ENCODE results near the gene UBE4B. TPM values are rescaled to one million over a fixed set of nuclear protein-coding genes. Genes with fewer than 3 reads are reported as not detected.

UBE4B gene
- total and polyA plus RNA-seq, 9 of the 15 experiments (the other 6 are each of a cell fraction or from before 2014, with no cell fraction given), result 11.7 to 73.7 (median 40.1) TPM

DNA sequence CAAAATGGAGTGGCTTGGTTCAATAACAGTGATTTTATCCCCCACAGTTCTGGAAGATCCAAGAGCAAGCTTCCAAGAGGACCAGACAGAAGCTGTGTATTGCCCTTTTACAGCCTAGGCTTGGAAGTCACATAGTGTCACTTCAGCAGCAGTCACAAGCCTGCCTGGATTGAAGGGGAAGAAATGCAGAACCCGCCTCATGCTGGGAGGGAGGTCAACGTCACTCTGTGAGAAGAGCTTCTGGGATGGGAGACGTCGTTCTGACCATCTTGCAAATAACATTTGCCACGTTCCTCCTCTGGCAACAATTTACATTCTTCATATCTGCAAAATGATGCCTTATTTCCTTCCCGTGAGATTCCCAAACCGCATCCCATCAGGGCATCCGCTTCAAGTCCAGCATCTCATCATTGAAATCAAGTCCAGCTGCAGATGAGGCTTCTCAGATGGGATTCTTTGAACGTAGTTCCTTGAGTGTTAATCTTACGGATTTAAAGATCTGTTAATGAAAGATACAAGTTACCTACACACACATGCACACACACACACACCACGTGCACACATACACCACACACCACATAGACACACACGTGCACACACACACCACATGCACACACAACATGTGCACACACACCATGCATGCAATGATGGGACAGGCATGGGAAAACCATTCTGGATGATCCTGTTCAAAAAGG lies 153.7 kb downstream of the UBE4B start:
- intact Hi-C loops (cut with micrococcal nuclease), result no loop called here
- H3K9me3 ChIP-seq (replicated peaks; ENCODE audit: control insufficient read depth, insufficient read depth, low read depth, low read length), result no peaks in the 10 kb centered on the region
- no peaks in the 10 kb centered on the region for H4K20me1 ChIP-seq (replicated peaks; ENCODE audit: control insufficient read depth, insufficient read depth, low read length)
- in situ Hi-C loops (cut with MboI), result no loop called here
- no TSS peak for BruUV-seq (replicated peaks)
- no peaks in the 10 kb centered on the region; the same call in 2 of the 3 replicates for H3K36me3 ChIP-seq (ENCODE audit: control insufficient read depth, insufficient read depth, low read length)
- no peak overlapping the region for H3K27ac ChIP-seq (ENCODE audit: extremely low read depth, low read depth, low read length)
- no peak for ATAC-seq
- no peak for DNase-seq (ENCODE audit: extremely low read depth in 1 of 4, low spot score in 3 of 4)
- H3K4me2 ChIP-seq (ENCODE audit: insufficient read depth, low read length), result no peak overlapping the region
- no peak overlapping the region for H2AFZ ChIP-seq (ENCODE audit: low read depth, low read length)
- ChIA-PET CTCF (ENCODE audit: low intra/inter-chr PET ratio) (no interaction called here), POLR2A (no interaction called here)
- no peaks in the 10 kb centered on the region for H3K4me1 ChIP-seq (replicated peaks in 1 of 2; ENCODE audit: control insufficient read depth in 2 of 2, insufficient read depth in 2 of 2, low read length in 2 of 2)
- no peak overlapping the region for H3K4me3 ChIP-seq
- TF ChIP-seq MAX (CRISPR knock-in tag; IDR thresholded peaks at IDR 0.05) (peak; percentile 41; the same call in 1 of the 2 replicates), PRMT5 (CRISPR knock-in tag; IDR thresholded peaks at IDR 0.05) (no peak)
- TF ChIP-seq, protein P1, sequence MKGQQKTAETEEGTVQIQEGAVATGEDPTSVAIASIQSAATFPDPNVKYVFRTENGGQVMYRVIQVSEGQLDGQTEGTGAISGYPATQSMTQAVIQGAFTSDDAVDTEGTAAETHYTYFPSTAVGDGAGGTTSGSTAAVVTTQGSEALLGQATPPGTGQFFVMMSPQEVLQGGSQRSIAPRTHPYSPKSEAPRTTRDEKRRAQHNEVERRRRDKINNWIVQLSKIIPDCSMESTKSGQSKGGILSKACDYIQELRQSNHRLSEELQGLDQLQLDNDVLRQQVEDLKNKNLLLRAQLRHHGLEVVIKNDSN (CRISPR knock-in tag; IDR thresholded peaks at IDR 0.05), result 0 out of 2 replicates have a peak, but pooled peaks have one; percentile 29
- no peaks in the 10 kb centered on the region for H3K9me1 ChIP-seq (ENCODE audit: control insufficient read depth, insufficient read depth, low read length)
- no peak for FAIRE-seq
- 43% methylated on average over 12 of the region's 12 CpGs for WGBS (ENCODE audit: insufficient coverage, low coverage, missing lambda C conversion rate)
- H3K79me2 ChIP-seq (ENCODE audit: control insufficient read depth, insufficient read depth, low read length), result no peaks in the 10 kb centered on the region
- 0 out of 5 replicates have a peak, but pooled peaks cover 0 to 3% of the 10 kb centered on the region in 2 experiments for H3K27me3 ChIP-seq (ENCODE audit: control insufficient read depth in 2 of 2, insufficient read depth in 2 of 2, low read length in 2 of 2)
- no peak overlapping the region for H3K9ac ChIP-seq (ENCODE audit: insufficient read depth in 1 of 2, low read depth in 2 of 2, low read length in 2 of 2)

GRCh38 chr1:10187026-10187334 lies 154.2 kb downstream of the UBE4B start:
- Histone ChIP-seq H3K27ac (ENCODE audit: extremely low read depth, low read depth, low read length) (no peak overlapping the region), H3K9me1 (ENCODE audit: control insufficient read depth, insufficient read depth, low read length) (no peaks in the 10 kb centered on the region), H3K9me3 (replicated peaks; ENCODE audit: control insufficient read depth, insufficient read depth, low read depth, low read length) (no peaks in the 10 kb centered on the region), H3K9ac (ENCODE audit: insufficient read depth in 1 of 2, low read depth in 2 of 2, low read length in 2 of 2) (no peak overlapping the region), H3K27me3 (ENCODE audit: control insufficient read depth in 2 of 2, insufficient read depth in 2 of 2, low read length in 2 of 2) (0 out of 5 replicates have a peak, but pooled peaks cover 0 to 5% of the 10 kb centered on the region in 2 experiments), H2AFZ (ENCODE audit: low read depth, low read length) (no peak overlapping the region), H3K36me3 (ENCODE audit: control insufficient read depth, insufficient read depth, low read length) (no peaks in the 10 kb centered on the region), H3K4me2 (ENCODE audit: insufficient read depth, low read length) (no peak overlapping the region), H3K4me3 (no peak overlapping the region), H3K4me1 (replicated peaks in 1 of 2; ENCODE audit: control insufficient read depth in 2 of 2, insufficient read depth in 2 of 2, low read length in 2 of 2) (no peaks in the 10 kb centered on the region), H3K79me2 (ENCODE audit: control insufficient read depth, insufficient read depth, low read length) (no peaks in the 10 kb centered on the region), H4K20me1 (replicated peaks; ENCODE audit: control insufficient read depth, insufficient read depth, low read length) (no peaks in the 10 kb centered on the region)
- POLR2A ChIA-PET, result interaction anchor here (0.6 kb wide), 1 partner anchor 259 kb away, joined by 3 read pairs; no protein-coding TSS in a partner anchor
- no peak for DNase-seq (ENCODE audit: extremely low read depth in 1 of 4, low spot score in 3 of 4)
- 79% methylated on average over 4 of the region's 4 CpGs for WGBS (ENCODE audit: insufficient coverage, low coverage, missing lambda C conversion rate)
- intact Hi-C loops (cut with micrococcal nuclease) (no loop called here), in situ Hi-C loops (cut with MboI) (no loop called here)
- no TSS peak for BruUV-seq (replicated peaks)
- FAIRE-seq, result no peak
- ATAC-seq, result no peak
- CTCF ChIA-PET (ENCODE audit: low intra/inter-chr PET ratio), result no interaction called here
- TF ChIP-seq, protein P2, sequence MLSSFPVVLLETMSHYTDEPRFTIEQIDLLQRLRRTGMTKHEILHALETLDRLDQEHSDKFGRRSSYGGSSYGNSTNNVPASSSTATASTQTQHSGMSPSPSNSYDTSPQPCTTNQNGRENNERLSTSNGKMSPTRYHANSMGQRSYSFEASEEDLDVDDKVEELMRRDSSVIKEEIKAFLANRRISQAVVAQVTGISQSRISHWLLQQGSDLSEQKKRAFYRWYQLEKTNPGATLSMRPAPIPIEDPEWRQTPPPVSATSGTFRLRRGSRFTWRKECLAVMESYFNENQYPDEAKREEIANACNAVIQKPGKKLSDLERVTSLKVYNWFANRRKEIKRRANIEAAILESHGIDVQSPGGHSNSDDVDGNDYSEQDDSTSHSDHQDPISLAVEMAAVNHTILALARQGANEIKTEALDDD (IDR thresholded peaks at IDR 0.05), result no peak
- TF ChIP-seq, protein P3, sequence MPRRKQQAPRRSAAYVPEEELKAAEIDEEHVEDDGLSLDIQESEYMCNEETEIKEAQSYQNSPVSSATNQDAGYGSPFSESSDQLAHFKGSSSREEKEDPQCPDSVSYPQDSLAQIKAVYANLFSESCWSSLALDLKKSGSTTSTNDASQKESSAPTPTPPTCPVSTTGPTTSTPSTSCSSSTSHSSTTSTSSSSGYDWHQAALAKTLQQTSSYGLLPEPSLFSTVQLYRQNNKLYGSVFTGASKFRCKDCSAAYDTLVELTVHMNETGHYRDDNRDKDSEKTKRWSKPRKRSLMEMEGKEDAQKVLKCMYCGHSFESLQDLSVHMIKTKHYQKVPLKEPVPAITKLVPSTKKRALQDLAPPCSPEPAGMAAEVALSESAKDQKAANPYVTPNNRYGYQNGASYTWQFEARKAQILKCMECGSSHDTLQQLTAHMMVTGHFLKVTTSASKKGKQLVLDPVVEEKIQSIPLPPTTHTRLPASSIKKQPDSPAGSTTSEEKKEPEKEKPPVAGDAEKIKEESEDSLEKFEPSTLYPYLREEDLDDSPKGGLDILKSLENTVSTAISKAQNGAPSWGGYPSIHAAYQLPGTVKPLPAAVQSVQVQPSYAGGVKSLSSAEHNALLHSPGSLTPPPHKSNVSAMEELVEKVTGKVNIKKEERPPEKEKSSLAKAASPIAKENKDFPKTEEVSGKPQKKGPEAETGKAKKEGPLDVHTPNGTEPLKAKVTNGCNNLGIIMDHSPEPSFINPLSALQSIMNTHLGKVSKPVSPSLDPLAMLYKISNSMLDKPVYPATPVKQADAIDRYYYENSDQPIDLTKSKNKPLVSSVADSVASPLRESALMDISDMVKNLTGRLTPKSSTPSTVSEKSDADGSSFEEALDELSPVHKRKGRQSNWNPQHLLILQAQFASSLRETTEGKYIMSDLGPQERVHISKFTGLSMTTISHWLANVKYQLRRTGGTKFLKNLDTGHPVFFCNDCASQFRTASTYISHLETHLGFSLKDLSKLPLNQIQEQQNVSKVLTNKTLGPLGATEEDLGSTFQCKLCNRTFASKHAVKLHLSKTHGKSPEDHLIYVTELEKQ (CRISPR knock-in tag; IDR thresholded peaks at IDR 0.05), result no peak

Data from K562 (cell line).